SK-N-SH treated with all-trans-retinoic acid at 6 μM for 48 hours (cell line): Measurements from ENCODE around the gene ELP1.
"Not testable (repeated sequence)": the region's sequence is repeated elsewhere in the genome, so short reads cannot be mapped to it uniquely, and the experiment has no call there.

Source experiments
- ATAC-seq: fragments of 200-7000 bp; cut with Tn5 transposase; 3 replicates; pipeline ENCODE4 v1.9.1; 2020; ENCODE audit warnings: mild to moderate bottlenecking, moderate library complexity
- ARNTL ChIP-seq: fragments of 450-650 bp; formaldehyde crosslinking; IDR thresholded peaks from 2 replicates; pipeline ENCODE4 v1.5.0; 2020; ENCODE audit warnings: low read depth, mild to moderate bottlenecking, moderate library complexity, borderline replicate concordance
- BACH2 ChIP-seq: fragments of 250-450 bp; sonication (Bioruptor Pico); IDR thresholded peaks from 2 replicates; pipeline ENCODE4 v1.9.0; 2021; ENCODE audit warnings: mild to moderate bottlenecking, borderline replicate concordance
- CREB5 ChIP-seq: fragments of 250-450 bp; sonication (Bioruptor Pico); IDR thresholded peaks from 2 replicates; pipeline ENCODE4 v1.5.1; 2020; ENCODE audit warnings: low read depth, mild to moderate bottlenecking, moderate library complexity
- CSDC2 ChIP-seq: fragments of 250-450 bp; sonication (Bioruptor Pico); IDR thresholded peaks from 2 replicates; pipeline ENCODE4 v1.5.0; 2020; ENCODE audit warnings: mild to moderate bottlenecking, moderate library complexity
- CSRNP3 ChIP-seq: fragments of 250-450 bp; sonication (Bioruptor Pico); IDR thresholded peaks from 2 replicates; pipeline ENCODE4 v1.5.1; 2021; ENCODE audit warnings: mild to moderate bottlenecking, moderate library complexity
- ESRRG ChIP-seq: fragments of 250-450 bp; sonication (Bioruptor Pico); IDR thresholded peaks from 2 replicates; pipeline ENCODE4 v1.6.1; 2021; ENCODE audit warnings: mild to moderate bottlenecking
- GLIS3 ChIP-seq: fragments of 250-450 bp; sonication (Bioruptor Pico); IDR thresholded peaks from 2 replicates; pipeline ENCODE4 v1.5.0; 2020; ENCODE audit warnings: mild to moderate bottlenecking, moderate library complexity
- OSR1 ChIP-seq: fragments of 250-450 bp; sonication (Bioruptor Pico); IDR thresholded peaks from 2 replicates; pipeline ENCODE4 v1.8.0; 2022; ENCODE audit warnings: moderate library complexity, mild to moderate bottlenecking, inconsistent platforms
- PATZ1 ChIP-seq: fragments of 250-450 bp; sonication (Bioruptor Pico); IDR thresholded peaks from 2 replicates; pipeline ENCODE4 v1.8.0; 2020; ENCODE audit warnings: mild to moderate bottlenecking, moderate library complexity, borderline replicate concordance
- POU6F1 ChIP-seq: fragments of 250-450 bp; sonication (Bioruptor Pico); IDR thresholded peaks from 2 replicates; pipeline ENCODE4 v1.8.0; 2021; ENCODE audit warnings: low read depth, mild to moderate bottlenecking, moderate library complexity, borderline replicate concordance
- PPARA ChIP-seq: fragments of 250-450 bp; sonication (Bioruptor Pico); IDR thresholded peaks from 2 replicates; pipeline ENCODE4 v1.5.0; 2020; ENCODE audit warnings: mild to moderate bottlenecking, borderline replicate concordance
- SNAI2 ChIP-seq: fragments of 250-450 bp; sonication (Bioruptor Pico); IDR thresholded peaks from 2 replicates; pipeline ENCODE4 v1.5.0; 2020; ENCODE audit warnings: mild to moderate bottlenecking, moderate library complexity
- TCF4 ChIP-seq: fragments of 250-450 bp; sonication (Bioruptor Pico); IDR thresholded peaks from 2 replicates; pipeline ENCODE4 v1.8.0; 2021; ENCODE audit warnings: mild to moderate bottlenecking, moderate library complexity, borderline replicate concordance
- TSHZ2 ChIP-seq: fragments of 250-450 bp; sonication (Bioruptor Pico); IDR thresholded peaks from 2 replicates; pipeline ENCODE4 v1.5.0; 2020; ENCODE audit warnings: mild to moderate bottlenecking, moderate library complexity
- ZC3H10 ChIP-seq: fragments of 250-450 bp; sonication (Bioruptor Pico); IDR thresholded peaks from 2 replicates; pipeline ENCODE4 v1.5.1; 2021; ENCODE audit warnings: mild to moderate bottlenecking, moderate library complexity
- ZFP3 ChIP-seq: fragments of 250-450 bp; sonication (Bioruptor Pico); IDR thresholded peaks from 2 replicates; pipeline ENCODE4 v1.5.0; 2020; ENCODE audit warnings: mild to moderate bottlenecking, moderate library complexity
- ZFP30 ChIP-seq: fragments of 450-650 bp; formaldehyde crosslinking; IDR thresholded peaks from 2 replicates; pipeline ENCODE4 v1.5.0; 2022; ENCODE audit warnings: mild to moderate bottlenecking, moderate library complexity
- ZNF565 ChIP-seq: fragments of 450-650 bp; formaldehyde crosslinking; conservative IDR thresholded peaks from 2 replicates; pipeline ENCODE4 v1.5.0; 2020; ENCODE audit warnings: low read depth, mild to moderate bottlenecking, moderate library complexity
- ZNF70 ChIP-seq: fragments of 450-650 bp; formaldehyde crosslinking; IDR thresholded peaks from 2 replicates; pipeline ENCODE4 v1.5.0; 2020; ENCODE audit warnings: mild to moderate bottlenecking, moderate library complexity
- ZNF8 ChIP-seq: fragments of 450-650 bp; formaldehyde crosslinking; IDR thresholded peaks from 2 replicates; pipeline ENCODE4 v1.5.0; 2020; ENCODE audit warnings: mild to moderate bottlenecking, moderate library complexity

The ELP1 gene

GRCh38 chr9:108903420-108904103, 30.4 kb downstream of the ELP1 start (continued):
- TF ChIP-seq CSRNP3 (CRISPR knock-in tag) (no peak), PPARA (CRISPR knock-in tag) (no peak), ZC3H10 (CRISPR knock-in tag) (no peak), CSDC2 (no peak)

- no peak for TF ChIP-seq CSDC2
- TF ChIP-seq ZC3H10 (CRISPR knock-in tag), result no peak
- no peak for TF ChIP-seq GLIS3 (CRISPR knock-in tag)
- no peak for TF ChIP-seq ARNTL (CRISPR knock-in tag)
- no peak for TF ChIP-seq ZNF70
- TF ChIP-seq TCF4 (CRISPR knock-in tag), result no peak
- TF ChIP-seq PPARA (CRISPR knock-in tag), result no peak
- no peak for TF ChIP-seq PATZ1
- TF ChIP-seq CREB5 (CRISPR knock-in tag), result no peak
- TF ChIP-seq SNAI2, result no peak
- no peak for TF ChIP-seq BACH2 (CRISPR knock-in tag)
- no peak for TF ChIP-seq ZFP3 (CRISPR knock-in tag)
- TF ChIP-seq ZNF565 (CRISPR knock-in tag), result no peak
- no peak for TF ChIP-seq ESRRG (CRISPR knock-in tag)
- no peak for TF ChIP-seq OSR1 (CRISPR knock-in tag)
- TF ChIP-seq CSRNP3 (CRISPR knock-in tag), result no peak
- TF ChIP-seq ZFP30 (CRISPR knock-in tag), result no peak
- TF ChIP-seq TSHZ2 (CRISPR knock-in tag), result no peak
- no peak for TF ChIP-seq ZNF8 (CRISPR knock-in tag)
- no peak for TF ChIP-seq POU6F1 (CRISPR knock-in tag)
Observed at GRCh38 chr9:108900176-108900575, 33.7 kb downstream of the ELP1 start.

GRCh38 chr9:108899023-108899695, 34.8 kb downstream of the ELP1 start:
- ATAC-seq, result not testable (repeated sequence)

More at GRCh38 chr9:108900176-108900575, 33.7 kb downstream of the ELP1 start:
- no peak for ATAC-seq
